Fibroblast of mammary gland (primary cell): ENCODE results near the gene B4GALNT3.

Source experiments
- DNase-seq: peaks from one replicate; pipeline ENCODE4 v3.0.0-alpha.2; 2010; ENCODE audit warnings: low read depth
- H3K4me3 ChIP-seq: 2 replicates; pipeline ENCODE4 v1.5.1; 2011; ENCODE audit warnings: low read depth, mild to moderate bottlenecking, low read length, moderate library complexity; ENCODE audit not compliant: control insufficient read depth
- CTCF ChIP-seq: conservative IDR thresholded peaks from 2 replicates; pipeline ENCODE4 v1.5.1; 2011; ENCODE audit warnings: low read depth, low read length, inconsistent platforms; ENCODE audit not compliant: control insufficient read depth, insufficient read depth

The B4GALNT3 gene

GRCh38 chr12:533718-534117, 74.0 kb downstream of the B4GALNT3 start:
- no peak for DNase-seq
- no peak for TF ChIP-seq CTCF
- H3K4me3 ChIP-seq, result no peak overlapping the region

- no peak for TF ChIP-seq CTCF
- no peak for DNase-seq
Observed at GRCh38 chr12:534216-534615, 74.5 kb downstream of the B4GALNT3 start.

GRCh38 chr12:535396-535795, 75.7 kb downstream of the B4GALNT3 start:
- no peak overlapping the region for H3K4me3 ChIP-seq
- no peak for TF ChIP-seq CTCF
- no peak for DNase-seq

More at GRCh38 chr12:534216-534615, 74.5 kb downstream of the B4GALNT3 start:
- H3K4me3 ChIP-seq, result no peak overlapping the region

GRCh38 chr12:536751-537245, 77.1 kb downstream of the B4GALNT3 start:
- DNase-seq, result no peak
- H3K4me3 ChIP-seq, result no peak overlapping the region
- TF ChIP-seq CTCF, result no peak

GRCh38 chr12:537772-538171, 78.0 kb downstream of the B4GALNT3 start:
- no peak for TF ChIP-seq CTCF
- no peak overlapping the region for H3K4me3 ChIP-seq
- no peak for DNase-seq

- peak; percentile 53 for DNase-seq
- TF ChIP-seq CTCF, result no peak
- no peak overlapping the region for H3K4me3 ChIP-seq
Observed at GRCh38 chr12:538731-539539, 79.2 kb downstream of the B4GALNT3 start.
